Kidney epithelial cell (primary cell): ENCODE data around the gene CDH11. TPM values are rescaled to one million over a fixed set of nuclear protein-coding genes. Genes with fewer than 3 reads are reported as not detected.

Experiments used
- DNase-seq: peaks from one replicate; pipeline ENCODE4 v3.0.0-alpha.2; 2010; ENCODE audit warnings: low read depth
- H3K27me3 ChIP-seq: 2 replicates; pipeline ENCODE4 v1.6.0; 2011; ENCODE audit warnings: low read length; ENCODE audit not compliant: control insufficient read depth, insufficient read depth
- H3K36me3 ChIP-seq: 2 replicates; pipeline ENCODE4 v1.5.1; 2011; ENCODE audit warnings: low read length; ENCODE audit not compliant: control insufficient read depth, insufficient read depth
- H3K4me3 ChIP-seq: 2 replicates; pipeline ENCODE4 v1.5.1; 2011; ENCODE audit warnings: low read depth, mild to moderate bottlenecking, control low read depth, low read length
- total RNA-seq: library from RNA; depleted of rRNA; stranded (reverse); fragments of >200 nt; gene quantifications from 2 replicates; pipeline ENCODE4 v1.2.3, GENCODE V29; 2015
- TF ChIP-seq, protein P1 (sequence below): IDR thresholded peaks from 2 replicates; pipeline ENCODE4 v1.5.1; 2011; ENCODE audit warnings: mild to moderate bottlenecking, moderate library complexity, low read length, control low read depth, inconsistent platforms; ENCODE audit not compliant: insufficient read depth, poor library complexity, severe bottlenecking

Gene CDH11
- total RNA-seq, 1 donor from 2014 or later = 135 TPM

DNA sequence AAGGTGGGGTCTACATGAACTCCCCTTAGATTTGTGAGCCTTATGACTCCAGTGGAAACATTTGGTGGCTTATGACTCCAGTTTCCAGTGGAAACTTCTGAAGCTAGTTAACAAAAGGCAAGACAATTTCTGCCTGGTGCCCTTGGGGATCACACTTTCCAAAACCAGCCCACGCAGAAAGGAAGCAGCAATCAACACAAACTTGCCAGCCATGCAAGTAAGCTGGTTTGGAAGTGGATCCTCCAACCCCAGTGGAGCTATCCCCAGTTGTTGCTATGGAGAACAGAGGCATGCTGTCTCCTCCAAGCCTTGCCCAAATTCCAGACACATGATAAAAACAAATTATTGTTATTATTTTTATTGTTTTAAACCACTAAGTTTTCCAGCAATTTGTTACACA is 130.9 kb downstream of the CDH11 start:
- no peak for DNase-seq
- H3K36me3 ChIP-seq = no peaks in the 10 kb centered on the region
- TF ChIP-seq, protein P1, sequence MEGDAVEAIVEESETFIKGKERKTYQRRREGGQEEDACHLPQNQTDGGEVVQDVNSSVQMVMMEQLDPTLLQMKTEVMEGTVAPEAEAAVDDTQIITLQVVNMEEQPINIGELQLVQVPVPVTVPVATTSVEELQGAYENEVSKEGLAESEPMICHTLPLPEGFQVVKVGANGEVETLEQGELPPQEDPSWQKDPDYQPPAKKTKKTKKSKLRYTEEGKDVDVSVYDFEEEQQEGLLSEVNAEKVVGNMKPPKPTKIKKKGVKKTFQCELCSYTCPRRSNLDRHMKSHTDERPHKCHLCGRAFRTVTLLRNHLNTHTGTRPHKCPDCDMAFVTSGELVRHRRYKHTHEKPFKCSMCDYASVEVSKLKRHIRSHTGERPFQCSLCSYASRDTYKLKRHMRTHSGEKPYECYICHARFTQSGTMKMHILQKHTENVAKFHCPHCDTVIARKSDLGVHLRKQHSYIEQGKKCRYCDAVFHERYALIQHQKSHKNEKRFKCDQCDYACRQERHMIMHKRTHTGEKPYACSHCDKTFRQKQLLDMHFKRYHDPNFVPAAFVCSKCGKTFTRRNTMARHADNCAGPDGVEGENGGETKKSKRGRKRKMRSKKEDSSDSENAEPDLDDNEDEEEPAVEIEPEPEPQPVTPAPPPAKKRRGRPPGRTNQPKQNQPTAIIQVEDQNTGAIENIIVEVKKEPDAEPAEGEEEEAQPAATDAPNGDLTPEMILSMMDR = no peak

DNA sequence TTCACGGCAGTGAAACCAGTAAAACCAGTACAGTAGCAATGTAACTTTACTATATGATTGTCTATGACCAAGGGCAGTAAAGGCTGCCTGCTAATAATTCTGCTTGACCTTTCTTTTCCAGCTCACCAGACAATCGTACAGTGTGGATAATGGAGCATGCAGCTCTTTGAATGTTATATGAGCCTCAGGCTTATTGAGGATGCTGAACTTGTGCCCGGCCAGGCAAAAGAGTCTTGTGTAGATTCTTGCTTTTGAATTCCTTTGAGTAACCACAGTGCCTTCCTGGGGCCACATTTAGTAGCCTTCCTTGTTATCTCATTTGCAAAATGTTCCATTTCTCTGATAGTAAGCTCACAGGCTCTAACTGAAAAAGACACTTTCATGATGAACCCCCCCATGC is 131.8 kb downstream of the CDH11 start:
- DNase-seq = no peak
- H3K4me3 ChIP-seq = no peak overlapping the region
- TF ChIP-seq, protein P1 = no peak
- H3K27me3 ChIP-seq = no peaks in the 10 kb centered on the region
- H3K36me3 ChIP-seq = no peaks in the 10 kb centered on the region

More for the DNA sequence above, 130.9 kb downstream of the CDH11 start:
- Histone ChIP-seq H3K27me3 (no peaks in the 10 kb centered on the region), H3K4me3 (no peak overlapping the region)

DNA sequence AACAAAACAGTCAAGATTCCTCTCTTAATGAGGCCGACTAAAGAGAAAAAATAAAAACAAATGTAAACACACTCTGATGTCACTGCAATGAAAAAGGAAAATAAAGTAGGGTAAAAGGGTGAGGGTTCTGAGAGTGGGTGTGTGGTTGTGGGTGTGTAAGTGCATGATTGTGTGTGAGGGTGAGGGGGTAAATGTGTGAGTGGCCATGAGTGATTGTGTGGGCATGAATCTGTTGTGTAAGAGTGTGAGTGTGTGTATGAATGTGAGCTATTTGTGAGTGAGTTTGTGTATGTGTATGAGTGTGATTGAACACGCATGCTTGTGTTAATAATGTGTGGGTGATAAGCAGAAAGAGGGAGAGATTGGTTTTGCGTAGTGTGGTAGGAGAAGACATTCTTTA is 132.8 kb downstream of the CDH11 start:
- H3K27me3 ChIP-seq = no peaks in the 10 kb centered on the region
- H3K4me3 ChIP-seq = no peak overlapping the region
- TF ChIP-seq, protein P1 = no peak
- H3K36me3 ChIP-seq = no peaks in the 10 kb centered on the region
- DNase-seq = no peak

DNA sequence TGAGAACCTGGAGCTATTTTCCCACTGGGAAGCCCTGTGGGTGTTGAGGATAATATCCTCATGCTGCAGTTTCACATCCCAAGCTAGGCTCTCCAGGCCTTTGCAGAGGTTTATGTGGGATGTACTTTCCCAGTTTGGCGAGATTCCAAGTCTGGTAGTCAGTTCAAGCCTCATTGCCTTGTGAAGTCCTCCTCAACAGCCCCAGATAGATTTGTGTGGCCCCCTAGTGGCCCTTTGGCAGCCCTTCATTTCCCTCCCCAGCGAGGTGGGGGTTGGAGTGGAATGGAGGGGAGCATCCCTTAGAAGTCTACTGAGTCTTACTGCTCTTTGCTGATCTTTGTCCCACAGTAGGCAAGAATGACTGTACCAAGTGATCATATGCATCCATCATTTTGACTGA is 137.9 kb downstream of the CDH11 start:
- peak; percentile 53 for DNase-seq
- H3K27me3 ChIP-seq = no peaks in the 10 kb centered on the region
- H3K4me3 ChIP-seq = no peak overlapping the region
- H3K36me3 ChIP-seq = no peaks in the 10 kb centered on the region
- TF ChIP-seq, protein P1 = peak; percentile 69

DNA sequence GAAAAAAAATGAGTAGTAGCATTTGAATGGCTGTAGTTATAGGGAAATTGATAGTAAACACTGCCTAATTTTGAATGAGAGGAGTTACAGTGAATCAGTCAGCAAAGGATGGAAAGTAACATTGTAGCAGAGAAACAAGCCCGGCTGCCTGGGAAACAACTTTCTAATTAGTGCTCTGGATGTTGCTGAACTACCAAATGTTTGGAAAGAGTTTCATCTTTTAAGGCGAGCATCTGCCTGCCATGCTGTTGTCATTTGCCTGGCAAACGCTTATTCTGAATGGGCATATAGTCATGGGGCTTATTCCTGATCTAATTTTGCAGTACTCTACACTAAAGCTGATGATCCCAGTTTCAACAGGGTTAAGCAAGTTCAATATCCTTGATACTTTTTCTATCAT is 138.6 kb downstream of the CDH11 start:
- no peaks in the 10 kb centered on the region for H3K36me3 ChIP-seq
- no peaks in the 10 kb centered on the region for H3K27me3 ChIP-seq
- DNase-seq = no peak
- no peak overlapping the region for H3K4me3 ChIP-seq
- TF ChIP-seq, protein P1 = no peak

DNA sequence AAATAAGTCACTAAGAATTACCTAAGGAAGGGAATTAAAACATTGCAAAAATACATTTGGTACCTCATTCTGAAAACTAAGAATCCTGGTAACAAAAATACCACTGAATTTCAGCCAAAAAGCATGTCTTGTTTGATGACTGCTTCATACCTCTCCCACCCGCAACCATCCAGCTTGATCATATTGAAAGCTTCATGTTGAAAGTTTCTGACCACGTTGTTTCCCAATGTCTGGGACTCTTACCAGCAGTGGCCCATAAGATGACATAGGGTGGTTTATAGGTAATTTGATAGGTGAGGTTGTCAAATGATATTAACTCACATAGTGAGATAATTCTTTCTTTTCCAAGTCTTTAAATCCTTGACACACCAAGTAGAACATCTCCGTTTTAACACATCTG is 139.3 kb downstream of the CDH11 start:
- no peak for DNase-seq
- no peak overlapping the region for H3K4me3 ChIP-seq
- TF ChIP-seq, protein P1 = no peak
- no peaks in the 10 kb centered on the region for H3K27me3 ChIP-seq
- no peaks in the 10 kb centered on the region for H3K36me3 ChIP-seq
